K562 (cell line): ENCODE data around the gene ARHGAP23. TPM values are rescaled to one million over a fixed set of nuclear protein-coding genes. Genes with fewer than 3 reads are reported as not detected.

Experiments used
- ASH1L ChIP-seq: fragments of 450-650 bp; IDR thresholded peaks from 2 replicates; pipeline ENCODE4 v1.6.1; 2018; ENCODE audit warnings: borderline replicate concordance, mild to moderate bottlenecking, low read depth; ENCODE audit not compliant: partially characterized antibody
- ATF4 ChIP-seq: fragments of 450-650 bp; formaldehyde crosslinking; IDR thresholded peaks from 2 replicates; pipeline ENCODE4 v1.4.0; 2022; ENCODE audit warnings: mild to moderate bottlenecking, moderate library complexity
- BRD9 ChIP-seq: fragments of 450-650 bp; IDR thresholded peaks from 2 replicates; pipeline ENCODE4 v1.6.1; 2018; ENCODE audit warnings: low read depth; ENCODE audit not compliant: partially characterized antibody
- CBX2 ChIP-seq: fragments of 200-600 bp; sonication (generic); IDR thresholded peaks from one replicate; pipeline ENCODE4 v1.6.1; 2012; ENCODE audit warnings: mild to moderate bottlenecking, low read length, inconsistent platforms; ENCODE audit not compliant: insufficient read depth, poor library complexity, severe bottlenecking
- CC2D1A ChIP-seq: fragments of 450-650 bp; IDR thresholded peaks from 2 replicates; pipeline ENCODE4 v1.6.1; 2017; ENCODE audit warnings: mild to moderate bottlenecking
- EHMT2 ChIP-seq: fragments of 450-650 bp; IDR thresholded peaks from 2 replicates; pipeline ENCODE4 v1.6.1; 2018; ENCODE audit warnings: antibody characterized with exemption
- ESRRA ChIP-seq: fragments of 450-650 bp; IDR thresholded peaks from 2 replicates; pipeline ENCODE4 v1.6.1; 2014; ENCODE audit warnings: low read depth, mild to moderate bottlenecking, moderate library complexity, borderline replicate concordance
- FUS ChIP-seq: fragments of 200-400 bp; formaldehyde crosslinking; optimal IDR thresholded peaks from 2 replicates; pipeline ENCODE3; 2017; ENCODE audit warnings: low read depth, low read length
- HDAC8 ChIP-seq: fragments of 450-650 bp; IDR thresholded peaks from 2 replicates; pipeline ENCODE4 v1.6.1; 2016; ENCODE audit warnings: mild to moderate bottlenecking, missing genetic modification characterization, moderate library complexity, missing compliant biosample characterization
- HOMEZ ChIP-seq: fragments of 250-450 bp; sonication (Bioruptor Pico); IDR thresholded peaks from 2 replicates; pipeline ENCODE4 v1.4.0; 2020; ENCODE audit warnings: mild to moderate bottlenecking, moderate library complexity
- JUN ChIP-seq, 2 experiments: sonication (generic) in 1 of 2; formaldehyde crosslinking in 1 of 2; IDR thresholded peaks; 2 replicates each; pipeline versions ENCODE4 v1.6.1 to v1.8.0; 2012 to 2022; ENCODE audit warnings: borderline replicate concordance in 2 of 2, mild to moderate bottlenecking in 2 of 2, improper control_type of control experiment in 1 of 2, low read depth in 1 of 2, low read length in 1 of 2, missing genetic modification reagents in 1 of 2
- L3MBTL2 ChIP-seq: fragments of 450-650 bp; IDR thresholded peaks from 2 replicates; pipeline ENCODE4 v1.6.1; 2016; ENCODE audit warnings: mild to moderate bottlenecking, moderate library complexity
- MAZ ChIP-seq, 2 experiments: fragments of 450-650 bp in 1 of 2; sonication (generic) in 1 of 2; formaldehyde crosslinking; IDR thresholded peaks in 1 of 2; conservative IDR thresholded peaks in 1 of 2; 2 replicates each; pipeline versions ENCODE4 v1.4.0 to v1.5.0; 2020; ENCODE audit warnings: mild to moderate bottlenecking in 1 of 2, missing genetic modification reagents in 1 of 2
- NBN ChIP-seq: fragments of 450-650 bp; IDR thresholded peaks from 2 replicates; pipeline ENCODE4 v1.6.1; 2016; ENCODE audit warnings: low read depth, mild to moderate bottlenecking
- NFE2L1 ChIP-seq: fragments of 450-650 bp; IDR thresholded peaks from 2 replicates; pipeline ENCODE4 v1.6.1; 2016; ENCODE audit warnings: missing genetic modification characterization, low read depth, mild to moderate bottlenecking, missing compliant biosample characterization, moderate library complexity, borderline replicate concordance
- NR2C2 ChIP-seq, 2 experiments: fragments of 200-800 bp in 1 of 2; sonication (Bioruptor generic) in 1 of 2; sonication (generic) in 1 of 2; formaldehyde crosslinking in 1 of 2; IDR thresholded peaks; 2 replicates each; pipeline versions ENCODE4 v1.6.1 to v1.8.0; 2016 to 2022; ENCODE audit warnings: mild to moderate bottlenecking in 1 of 2, missing compliant biosample characterization in 1 of 2, missing genetic modification characterization in 1 of 2, missing genetic modification reagents in 1 of 2
- SNIP1 ChIP-seq: fragments of 450-650 bp; IDR thresholded peaks from 2 replicates; pipeline ENCODE4 v1.7.1; 2017; ENCODE audit warnings: low read depth, mild to moderate bottlenecking
- SOX6 ChIP-seq: fragments of 450-650 bp; IDR thresholded peaks from 2 replicates; pipeline ENCODE4 v1.6.1; 2014; ENCODE audit warnings: mild to moderate bottlenecking
- STAT5A ChIP-seq: IDR thresholded peaks from 2 replicates; pipeline ENCODE4 v1.6.1; 2012; ENCODE audit warnings: low read length, inconsistent platforms, borderline replicate concordance
- TAF15 ChIP-seq: fragments of 200-400 bp; formaldehyde crosslinking; IDR thresholded peaks from 2 replicates; pipeline ENCODE4 v1.6.1; 2017; ENCODE audit warnings: mild to moderate bottlenecking, low read depth, low read length, moderate library complexity
- ZBTB2 ChIP-seq: fragments of 450-650 bp; IDR thresholded peaks from 2 replicates; pipeline ENCODE4 v1.6.1; 2016; ENCODE audit warnings: antibody characterized with exemption
- ZKSCAN3 ChIP-seq: fragments of 250-450 bp; sonication (Bioruptor Pico); IDR thresholded peaks from 2 replicates; pipeline ENCODE4 v1.4.0; 2020
- ZNF347 ChIP-seq: fragments of 450-650 bp; formaldehyde crosslinking; IDR thresholded peaks from 2 replicates; pipeline ENCODE4 v1.4.0; 2020; ENCODE audit warnings: low read depth, mild to moderate bottlenecking, moderate library complexity
- ZNF785 ChIP-seq: fragments of 250-450 bp; sonication (Bioruptor Pico); IDR thresholded peaks from 2 replicates; pipeline ENCODE4 v1.4.0; 2020; ENCODE audit warnings: mild to moderate bottlenecking
- polyA plus RNA-seq, 8 experiments: library from polyadenylated mRNA; depleted of rRNA in 4 of 8; stranded (reverse) in 5 of 8; unstranded in 3 of 8; fragments of >200 nt; fragmentation: Nextera tagmentation in 2 of 8; fragmentation: Illumina TruSeq in 1 of 8; extraction: Ambion mirVana in 2 of 8; extraction: Trizol in 1 of 8; gene quantifications; 2 replicates each; pipeline versions ENCODE4 v1.2.1 to v1.2.3, GENCODE V29; 2011 to 2014; ENCODE audit warnings: inconsistent platforms in 1 of 8, missing spikeins in 1 of 8
- total RNA-seq, 7 experiments: library from RNA; depleted of rRNA in 6 of 7; stranded (reverse); fragments of >200 nt in 6 of 7; fragmentation: Illumina TruSeq in 2 of 7; extraction: Trizol in 2 of 7; gene quantifications; 2 replicates each; pipeline versions ENCODE4 v1.2.1 to v1.2.3, GENCODE V29; 2011 to 2021; ENCODE audit warnings: low replicate concordance in 1 of 7

ARHGAP23 gene
- total and polyA plus RNA-seq, 9 of the 15 experiments (the other 6 are each of a cell fraction or from before 2014, with no cell fraction given), result 0.01 to 2.7 (median 0.70) TPM

- peak; percentile 95 for TF ChIP-seq ATF4 (CRISPR knock-in tag)
- TF ChIP-seq ZBTB2, result no peak
- TF ChIP-seq HDAC8 (tag), result peak; percentile 55; the same call in 1 of the 2 replicates
- no peak for TF ChIP-seq CC2D1A
- peak; percentile 52 for TF ChIP-seq BRD9
- no peak for TF ChIP-seq CBX2
- no peak for TF ChIP-seq NR2C2 (CRISPR knock-in tag; IDR thresholded peaks at IDR 0.05)
- TF ChIP-seq NR2C2 (tag; IDR thresholded peaks at IDR 0.05), result peak; percentile 47
- no peak for TF ChIP-seq HOMEZ (CRISPR knock-in tag)
- TF ChIP-seq NFE2L1 (tag), result no peak
- 0 out of 2 replicates have a peak, but pooled peaks have one; percentile 47 for TF ChIP-seq NBN
- no peak for TF ChIP-seq ZNF785 (CRISPR knock-in tag)
- peak; percentile 40; the same call in 1 of the 2 replicates for TF ChIP-seq EHMT2
- TF ChIP-seq ZKSCAN3 (CRISPR knock-in tag), result no peak
- peak; percentile 83 for TF ChIP-seq SOX6
- no peak for TF ChIP-seq ASH1L
- no peak for TF ChIP-seq FUS
- TF ChIP-seq ESRRA, result 0 out of 2 replicates have a peak, but pooled peaks have one; percentile 19
- TF ChIP-seq ZNF347 (CRISPR knock-in tag), result no peak
- TF ChIP-seq TAF15, result no peak
- TF ChIP-seq L3MBTL2, result peak; percentile 50; the same call in 1 of the 2 replicates
- no peak for TF ChIP-seq STAT5A
- TF ChIP-seq SNIP1, result no peak
- peak; percentile 41; the same call in 1 of the 2 replicates for TF ChIP-seq JUN (IDR thresholded peaks at IDR 0.05; ENCODE audit: borderline replicate concordance, low read depth, low read length)
- no peak for TF ChIP-seq JUN (CRISPR knock-in tag; IDR thresholded peaks at IDR 0.05; ENCODE audit: borderline replicate concordance)
- TF ChIP-seq MAZ (CRISPR knock-in tag; conservative IDR thresholded peaks at IDR 0.05 in 1 of 2, IDR thresholded peaks at IDR 0.05 in 1 of 2), result peak in 1 of 2 experiments; percentile 73; a peak in 2 of 4 replicates
Measured at GRCh38 chr17:38415250-38416194, 12.7 kb upstream of the ARHGAP23 start (continued).
